Mesenchymal stem cell (in vitro differentiated cells and primary cell): Measurements from ENCODE around the gene KRT14.
"Not testable (repeated sequence)": the region's sequence is repeated elsewhere in the genome, so short reads cannot be mapped to it uniquely, and the experiment has no call there.

ENCODE experiments used
- DNase-seq: peaks from one replicate; pipeline ENCODE4 v3.0.0-alpha.2; 2013
- H2AFZ ChIP-seq: one replicate; pipeline ENCODE4 v1.6.1; 2013; ENCODE audit warnings: low read depth, mild to moderate bottlenecking, control low read depth, inconsistent platforms, low read length, moderate library complexity
- H2AK5ac ChIP-seq: 2 replicates; pipeline ENCODE4 v1.6.1; 2013; ENCODE audit warnings: low read length, moderate library complexity, mild to moderate bottlenecking, inconsistent platforms; ENCODE audit not compliant: severe bottlenecking
- H2BK120ac ChIP-seq: one replicate; pipeline ENCODE4 v1.6.1; 2013; ENCODE audit warnings: low read depth, mild to moderate bottlenecking, inconsistent platforms, low read length, moderate library complexity
- H2BK12ac ChIP-seq, 2 experiments: one replicate each; pipeline ENCODE4 v1.6.1; 2013; ENCODE audit warnings: inconsistent platforms in 2 of 2, low read length in 2 of 2, mild to moderate bottlenecking in 2 of 2, moderate library complexity in 2 of 2, control low read depth in 1 of 2
- H2BK15ac ChIP-seq: one replicate; pipeline ENCODE4 v1.6.1; 2013; ENCODE audit warnings: mild to moderate bottlenecking, low read depth, inconsistent platforms; ENCODE audit not compliant: poor library complexity, severe bottlenecking
- H2BK5ac ChIP-seq: 2 replicates; pipeline ENCODE4 v1.6.1; 2013; ENCODE audit warnings: low read depth, mild to moderate bottlenecking, low read length, control low read depth, inconsistent platforms; ENCODE audit not compliant: poor library complexity, severe bottlenecking
- H3K14ac ChIP-seq, 2 experiments: one replicate each; pipeline ENCODE4 v1.6.1; 2013; ENCODE audit warnings: inconsistent platforms in 2 of 2, low read length in 2 of 2, control low read depth in 1 of 2, mild to moderate bottlenecking in 1 of 2, moderate library complexity in 1 of 2
- H3K18ac ChIP-seq, 2 experiments: one replicate each; pipeline ENCODE4 v1.6.1; 2013; ENCODE audit warnings: inconsistent platforms in 2 of 2, low read length in 2 of 2, control low read depth in 1 of 2, low read depth in 1 of 2, mild to moderate bottlenecking in 1 of 2
- H3K23ac ChIP-seq, 2 experiments: one replicate each; pipeline ENCODE4 v1.6.1; 2013; ENCODE audit warnings: inconsistent platforms in 2 of 2, low read length in 2 of 2, mild to moderate bottlenecking in 2 of 2, moderate library complexity in 2 of 2, control low read depth in 1 of 2
- H3K27ac ChIP-seq: 2 replicates; pipeline ENCODE4 v1.5.1; 2013; ENCODE audit warnings: mild to moderate bottlenecking, moderate library complexity, low read length, control low read depth, inconsistent platforms; ENCODE audit not compliant: poor library complexity, severe bottlenecking
- H3K27me3 ChIP-seq, 2 experiments: 2 replicates each; pipeline versions ENCODE4 v1.6.1 to v1.7.0; 2013; ENCODE audit warnings: low read length in 2 of 2, mild to moderate bottlenecking in 2 of 2, moderate library complexity in 2 of 2, control low read depth in 1 of 2, inconsistent platforms in 1 of 2; ENCODE audit not compliant: control insufficient read depth in 1 of 2, insufficient read depth in 1 of 2
- H3K36me3 ChIP-seq, 2 experiments: 2 replicates each; pipeline versions ENCODE4 v1.6.1 to v1.7.0; 2013; ENCODE audit warnings: low read length in 2 of 2, control low read depth in 1 of 2, inconsistent platforms in 1 of 2, low read depth in 1 of 2, mild to moderate bottlenecking in 1 of 2; ENCODE audit not compliant: insufficient read depth in 2 of 2, control insufficient read depth in 1 of 2
- H3K4ac ChIP-seq, 2 experiments: one replicate each; pipeline ENCODE4 v1.6.1; 2013; ENCODE audit warnings: inconsistent platforms in 2 of 2, low read length in 2 of 2, mild to moderate bottlenecking in 2 of 2, moderate library complexity in 2 of 2, control low read depth in 1 of 2, low read depth in 1 of 2
- H3K4me1 ChIP-seq: 2 replicates; pipeline ENCODE4 v1.6.1; 2013; ENCODE audit warnings: low read depth, low read length, control low read depth; ENCODE audit not compliant: control insufficient read depth, insufficient read depth
- H3K4me2 ChIP-seq: 2 replicates; pipeline ENCODE4 v1.6.1; 2013; ENCODE audit warnings: low read length, mild to moderate bottlenecking, inconsistent platforms; ENCODE audit not compliant: poor library complexity, severe bottlenecking
- H3K4me3 ChIP-seq, 2 experiments: 2 replicates each; pipeline versions ENCODE4 v1.5.1 to v1.7.0; 2013; ENCODE audit warnings: low read length in 2 of 2, mild to moderate bottlenecking in 2 of 2, control low read depth in 1 of 2, low read depth in 1 of 2; ENCODE audit not compliant: insufficient read depth in 1 of 2
- H3K79me1 ChIP-seq: replicated peaks from 2 replicates; pipeline ENCODE4 v1.6.1; 2013; ENCODE audit warnings: mild to moderate bottlenecking, control low read depth, low read length, inconsistent platforms; ENCODE audit not compliant: poor library complexity, severe bottlenecking
- H3K9ac ChIP-seq: 2 replicates; pipeline ENCODE4 v1.7.0; 2013; ENCODE audit warnings: mild to moderate bottlenecking, low read length, moderate library complexity
- H3K9me3 ChIP-seq: 2 replicates; pipeline ENCODE4 v1.7.0; 2013; ENCODE audit warnings: mild to moderate bottlenecking, low read length; ENCODE audit not compliant: control insufficient read depth
- H4K8ac ChIP-seq: one replicate; pipeline ENCODE4 v1.6.1; 2013; ENCODE audit warnings: inconsistent platforms, mild to moderate bottlenecking, low read length, moderate library complexity
- H4K91ac ChIP-seq: one replicate; pipeline ENCODE4 v1.6.1; 2013; ENCODE audit warnings: mild to moderate bottlenecking, low read length, inconsistent platforms
- WGBS: methylation state at CpG from one replicate; pipeline ENCODE4 v1.1.7; 2013; ENCODE audit warnings: mixed read lengths; 5-methylcytosine and 5-hydroxymethylcytosine counted together

KRT14 gene

GRCh38 chr17:41616486-41616885, 29.8 kb upstream of the KRT14 start:
- H3K79me1 ChIP-seq, H3K4me2 ChIP-seq, H2BK12ac ChIP-seq, H3K23ac ChIP-seq, H3K27ac ChIP-seq, H3K9ac ChIP-seq, H2BK15ac ChIP-seq, H4K91ac ChIP-seq, H3K18ac ChIP-seq, H3K4me3 ChIP-seq, H2AFZ ChIP-seq, H3K4ac ChIP-seq, H2BK5ac ChIP-seq, H3K14ac ChIP-seq, H2BK120ac ChIP-seq, H2AK5ac ChIP-seq, H3K36me3 ChIP-seq, H4K8ac ChIP-seq, H3K9me3 ChIP-seq, DNase-seq: not testable (repeated sequence)
- peaks cover 11 to 39% of the 10 kb centered on the region in 2 experiments for H3K27me3 ChIP-seq
- 75% methylated on average over 4 of the region's 4 CpGs for WGBS
- peaks cover 22% of the 10 kb centered on the region for H3K4me1 ChIP-seq

GRCh38 chr17:41615454-41615853, 28.8 kb upstream of the KRT14 start:
- Histone ChIP-seq H3K9ac (no peak overlapping the region), H3K36me3 (no peaks in the 10 kb centered on the region), H4K91ac (no peak overlapping the region), H3K9me3 (no peaks in the 10 kb centered on the region), H3K4me1 (peaks cover 13% of the 10 kb centered on the region), H2BK15ac (no peak overlapping the region), H3K4me3 (no peak overlapping the region), H3K27me3 (peaks cover 22 to 47% of the 10 kb centered on the region in 2 experiments), H2BK120ac (no peak overlapping the region), H2AK5ac (no peak overlapping the region), H2BK5ac (no peak overlapping the region), H3K27ac (no peak overlapping the region), H3K23ac (no peak overlapping the region), H3K79me1 (no peaks in the 10 kb centered on the region), H2AFZ (no peak overlapping the region), H3K14ac (no peak overlapping the region), H3K4me2 (no peak overlapping the region), H2BK12ac (no peak overlapping the region), H3K18ac (no peak overlapping the region), H3K4ac (no peak overlapping the region), H4K8ac (no peak overlapping the region)
- DNase-seq: no peak
- WGBS: 41% methylated on average over 7 of the region's 7 CpGs

- not testable (repeated sequence) for H2AFZ ChIP-seq, H3K9me3 ChIP-seq, H3K9ac ChIP-seq, H3K23ac ChIP-seq, H2BK5ac ChIP-seq, H3K18ac ChIP-seq, H4K91ac ChIP-seq, DNase-seq, H2BK15ac ChIP-seq, H3K14ac ChIP-seq, H3K79me1 ChIP-seq, H3K4ac ChIP-seq, H2AK5ac ChIP-seq, H2BK120ac ChIP-seq, H2BK12ac ChIP-seq, H4K8ac ChIP-seq, H3K4me3 ChIP-seq, H3K27ac ChIP-seq, H3K36me3 ChIP-seq, H3K4me2 ChIP-seq
- peaks cover 28 to 54% of the 10 kb centered on the region in 2 experiments for H3K27me3 ChIP-seq
- 73% methylated on average over 9 of the region's 9 CpGs for WGBS
- peaks cover 13% of the 10 kb centered on the region for H3K4me1 ChIP-seq
Observed at GRCh38 chr17:41614767-41615166, 28.1 kb upstream of the KRT14 start.

GRCh38 chr17:41614098-41614497, 27.4 kb upstream of the KRT14 start:
- Histone ChIP-seq H3K4ac (no peak overlapping the region), H2BK120ac (no peak overlapping the region), H2BK12ac (no peak overlapping the region), H3K14ac (no peak overlapping the region), H3K23ac (no peak overlapping the region), H2BK5ac (no peak overlapping the region), H3K27ac (no peak overlapping the region), H3K9me3 (no peaks in the 10 kb centered on the region), H3K4me3 (no peak overlapping the region), H2AFZ (no peak overlapping the region), H3K18ac (no peak overlapping the region), H3K9ac (no peak overlapping the region), H3K4me2 (no peak overlapping the region), H3K79me1 (no peaks in the 10 kb centered on the region), H4K8ac (no peak overlapping the region), H3K4me1 (peaks cover 13% of the 10 kb centered on the region), H2BK15ac (no peak overlapping the region), H4K91ac (no peak overlapping the region), H3K27me3 (peaks cover 35 to 56% of the 10 kb centered on the region in 2 experiments), H3K36me3 (no peaks in the 10 kb centered on the region), H2AK5ac (no peak overlapping the region)
- 76% methylated on average over 4 of the region's 5 CpGs for WGBS
- DNase-seq: no peak
